ENCODE measurements around the gene ST6GALNAC3. TPM values are rescaled to one million over a fixed set of nuclear protein-coding genes. Genes with fewer than 3 reads are reported as not detected.
A peak's percentile ranks its signal among the peaks of the same experiment; 100 is the strongest.

The ST6GALNAC3 gene
- total RNA-seq, 1 donor from 2014 or later = 62.3 TPM

DNA sequence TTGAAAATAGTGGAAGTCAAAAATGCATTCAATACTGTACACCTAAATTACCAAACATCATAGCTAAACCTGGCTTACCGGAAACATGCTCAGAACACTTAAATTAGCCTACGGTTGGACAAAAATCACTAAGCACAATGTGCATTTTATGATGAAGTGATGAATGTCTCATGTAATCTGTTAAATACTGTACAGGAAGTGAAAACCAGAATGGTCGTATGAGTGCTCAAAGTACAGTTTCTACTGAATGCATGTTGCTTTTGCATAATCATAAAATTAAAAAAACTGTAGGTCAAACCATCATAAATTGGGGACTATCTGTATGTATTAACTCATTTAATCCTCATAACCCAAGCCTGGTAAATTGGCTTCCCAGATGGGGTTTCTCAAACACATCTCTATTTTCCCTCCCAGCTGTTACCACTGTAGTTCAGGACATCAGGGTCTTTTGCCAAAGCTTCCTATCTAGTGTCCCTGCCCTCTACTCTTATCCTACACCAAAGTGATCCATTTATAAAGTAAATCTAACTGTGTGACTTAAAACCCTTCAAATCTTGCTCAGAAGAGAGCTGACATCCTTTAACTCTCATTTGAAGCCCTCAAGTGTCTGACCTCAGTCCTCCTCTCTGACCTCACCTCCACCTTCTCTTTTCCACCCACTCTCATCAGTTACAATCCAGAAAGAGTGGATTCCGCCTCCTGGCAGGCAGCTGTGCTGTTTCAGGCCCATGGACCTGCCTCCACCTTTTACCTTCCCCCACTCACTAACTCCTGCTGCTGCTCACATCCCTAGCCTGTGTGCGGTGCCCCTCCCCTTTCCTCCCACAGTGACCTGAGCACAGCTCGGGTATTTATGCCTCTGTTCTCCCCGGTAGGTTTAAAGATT is 436.4 kb downstream of the ST6GALNAC3 start:
- H3K4me1 Mint-ChIP-seq = peaks cover 15% of the 10 kb centered on the region
- peaks cover 7% of the 10 kb centered on the region for H3K9me3 Mint-ChIP-seq
- no peaks in the 10 kb centered on the region for H3K27me3 Mint-ChIP-seq (ENCODE audit: low read depth)
- H3K4me3 Mint-ChIP-seq = no peak overlapping the region
- no peak for DNase-seq (ENCODE audit: low spot score in 2 of 2, unreplicated experiment in 2 of 2)
- TF ChIP-seq, protein P1, sequence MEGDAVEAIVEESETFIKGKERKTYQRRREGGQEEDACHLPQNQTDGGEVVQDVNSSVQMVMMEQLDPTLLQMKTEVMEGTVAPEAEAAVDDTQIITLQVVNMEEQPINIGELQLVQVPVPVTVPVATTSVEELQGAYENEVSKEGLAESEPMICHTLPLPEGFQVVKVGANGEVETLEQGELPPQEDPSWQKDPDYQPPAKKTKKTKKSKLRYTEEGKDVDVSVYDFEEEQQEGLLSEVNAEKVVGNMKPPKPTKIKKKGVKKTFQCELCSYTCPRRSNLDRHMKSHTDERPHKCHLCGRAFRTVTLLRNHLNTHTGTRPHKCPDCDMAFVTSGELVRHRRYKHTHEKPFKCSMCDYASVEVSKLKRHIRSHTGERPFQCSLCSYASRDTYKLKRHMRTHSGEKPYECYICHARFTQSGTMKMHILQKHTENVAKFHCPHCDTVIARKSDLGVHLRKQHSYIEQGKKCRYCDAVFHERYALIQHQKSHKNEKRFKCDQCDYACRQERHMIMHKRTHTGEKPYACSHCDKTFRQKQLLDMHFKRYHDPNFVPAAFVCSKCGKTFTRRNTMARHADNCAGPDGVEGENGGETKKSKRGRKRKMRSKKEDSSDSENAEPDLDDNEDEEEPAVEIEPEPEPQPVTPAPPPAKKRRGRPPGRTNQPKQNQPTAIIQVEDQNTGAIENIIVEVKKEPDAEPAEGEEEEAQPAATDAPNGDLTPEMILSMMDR (IDR thresholded peaks at IDR 0.05; ENCODE audit: unreplicated experiment) = no peak
- H3K27ac Mint-ChIP-seq = peak overlapping the region; percentile 49
- H3K36me3 Mint-ChIP-seq = peaks cover 13% of the 10 kb centered on the region

DNA sequence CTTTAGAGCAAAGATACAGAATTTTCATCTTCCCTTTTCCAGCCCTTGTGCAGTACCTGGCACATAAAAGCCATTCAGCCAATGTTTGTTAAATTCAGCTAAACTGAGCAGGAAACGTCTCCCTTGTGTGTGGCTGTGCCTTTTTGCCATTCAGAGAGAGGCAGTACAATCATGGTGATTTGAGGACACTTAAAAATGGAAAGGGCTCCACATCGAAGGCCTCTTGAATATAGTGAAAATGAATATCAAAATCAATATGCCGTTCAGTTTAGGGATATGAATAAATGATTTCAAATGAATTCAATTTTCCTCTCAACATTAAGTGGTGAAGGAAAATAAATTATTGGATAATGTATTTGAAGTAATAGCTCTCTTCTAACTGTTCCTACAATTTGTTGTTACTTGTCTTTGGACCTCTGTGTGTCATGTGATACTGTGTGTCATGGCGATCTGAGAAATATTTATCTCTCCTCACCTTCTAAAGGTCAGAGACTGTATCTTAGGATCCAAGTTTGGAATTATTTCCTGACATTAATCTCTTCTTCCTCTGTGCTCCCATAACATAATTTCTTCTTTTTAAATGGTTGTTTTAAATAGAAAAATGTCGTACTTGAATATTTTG is 437.1 kb downstream of the ST6GALNAC3 start:
- Mint-ChIP-seq H3K27ac (peak overlapping the region; percentile 49), H3K4me1 (peaks cover 12% of the 10 kb centered on the region), H3K27me3 (ENCODE audit: low read depth) (no peaks in the 10 kb centered on the region), H3K4me3 (no peak overlapping the region), H3K36me3 (peaks cover 13% of the 10 kb centered on the region), H3K9me3 (peaks cover 7% of the 10 kb centered on the region)
- TF ChIP-seq, protein P1 (IDR thresholded peaks at IDR 0.05; ENCODE audit: unreplicated experiment) = no peak
- no peak for DNase-seq (ENCODE audit: low spot score in 2 of 2, unreplicated experiment in 2 of 2)

DNA sequence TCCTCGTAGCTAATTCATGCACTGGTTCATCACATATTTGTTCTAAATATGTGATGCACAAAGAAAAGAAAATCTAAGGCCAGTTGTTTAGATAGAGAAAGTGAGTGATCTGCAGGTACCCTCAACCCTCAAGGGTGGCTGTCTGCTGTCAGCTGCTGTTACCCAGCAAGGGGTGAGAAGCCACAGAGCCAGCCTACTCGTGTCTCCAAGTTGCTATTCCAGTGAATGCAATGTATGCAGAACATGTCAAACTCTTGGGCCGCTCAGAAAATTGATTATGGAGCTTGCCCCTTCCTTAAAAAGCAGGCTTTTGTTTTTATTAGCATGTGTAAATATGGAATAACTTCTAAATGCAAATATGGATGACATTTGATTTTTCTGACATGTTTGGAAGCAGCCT is 456.4 kb downstream of the ST6GALNAC3 start:
- no peaks in the 10 kb centered on the region for H3K27me3 Mint-ChIP-seq (ENCODE audit: low read depth)
- peaks cover 3% of the 10 kb centered on the region for H3K9me3 Mint-ChIP-seq
- peaks cover 2% of the 10 kb centered on the region for H3K4me1 Mint-ChIP-seq
- H3K27ac Mint-ChIP-seq = no peak overlapping the region
- TF ChIP-seq, protein P1 (IDR thresholded peaks at IDR 0.05; ENCODE audit: unreplicated experiment) = no peak
- H3K4me3 Mint-ChIP-seq = no peak overlapping the region
- no peak for DNase-seq (ENCODE audit: low spot score in 2 of 2, unreplicated experiment in 2 of 2)
- H3K36me3 Mint-ChIP-seq = no peaks in the 10 kb centered on the region

DNA sequence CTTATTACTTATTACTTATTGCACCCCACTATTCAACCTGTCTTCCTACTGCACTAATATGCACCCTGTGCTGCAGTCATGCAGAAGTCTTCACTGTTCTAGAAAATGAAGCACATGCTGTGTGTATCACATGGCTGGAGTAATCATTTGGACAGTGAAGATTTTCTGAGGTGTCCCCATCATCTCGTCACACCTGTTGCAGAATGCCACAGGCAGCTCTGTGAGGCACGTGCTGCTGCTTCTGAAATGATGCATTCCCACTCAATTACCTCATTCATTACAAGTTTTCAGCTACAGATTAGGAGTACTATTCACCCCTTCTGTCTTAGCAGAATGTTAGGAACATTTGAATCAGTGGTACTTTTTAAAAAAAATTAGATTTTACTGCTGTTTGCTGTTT is 467.1 kb downstream of the ST6GALNAC3 start:
- H3K9me3 Mint-ChIP-seq = peaks cover 19% of the 10 kb centered on the region
- no peak overlapping the region for H3K27ac Mint-ChIP-seq
- H3K4me3 Mint-ChIP-seq = no peak overlapping the region
- peaks cover 8% of the 10 kb centered on the region for H3K36me3 Mint-ChIP-seq
- DNase-seq (ENCODE audit: low spot score in 2 of 2, unreplicated experiment in 2 of 2) = no peak
- TF ChIP-seq, protein P1 (IDR thresholded peaks at IDR 0.05; ENCODE audit: unreplicated experiment) = no peak
- no peaks in the 10 kb centered on the region for H3K27me3 Mint-ChIP-seq (ENCODE audit: low read depth)
- peaks cover 5% of the 10 kb centered on the region for H3K4me1 Mint-ChIP-seq

DNA sequence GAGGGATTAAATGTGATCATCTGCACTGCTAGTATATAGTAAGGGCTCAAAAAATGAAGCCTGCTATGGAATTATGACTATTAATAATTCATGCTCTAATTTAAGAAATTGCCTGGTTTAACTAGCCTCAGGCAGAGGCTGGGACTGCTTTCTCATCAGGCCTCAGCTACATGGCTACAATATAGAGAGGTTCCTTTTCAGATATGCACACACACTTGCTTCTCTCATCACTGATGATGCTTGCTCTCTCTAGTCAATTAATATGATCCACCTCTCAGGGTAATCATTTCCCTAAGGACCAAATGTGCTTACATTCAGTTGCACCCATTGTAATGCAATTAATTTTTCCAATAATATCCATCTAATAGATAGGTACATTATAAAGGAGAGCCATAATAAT is 467.8 kb downstream of the ST6GALNAC3 start:
- Mint-ChIP-seq H3K4me1 (peaks cover 5% of the 10 kb centered on the region), H3K27me3 (ENCODE audit: low read depth) (no peaks in the 10 kb centered on the region), H3K4me3 (no peak overlapping the region), H3K27ac (no peak overlapping the region), H3K36me3 (peaks cover 8% of the 10 kb centered on the region), H3K9me3 (peaks cover 19% of the 10 kb centered on the region)
- TF ChIP-seq, protein P1 (IDR thresholded peaks at IDR 0.05; ENCODE audit: unreplicated experiment) = no peak
- no peak for DNase-seq (ENCODE audit: low spot score in 2 of 2, unreplicated experiment in 2 of 2)

All from mesothelial cell of epicardium (in vitro differentiated cells).